Upper lobe of left lung (tissue), 6 donors: Measurements from ENCODE around the gene ATP6V0E2. TPM values are rescaled to one million over a fixed set of nuclear protein-coding genes. Genes with fewer than 3 reads are reported as not detected.

ENCODE experiments used
- ATAC-seq, 2 donors: fragments of 200-7000 bp; cut with Tn5 transposase; one replicate each; pipeline ENCODE4 v1.9.1; 2022; ENCODE audit warnings: mild to moderate bottlenecking in 2 of 2, moderate library complexity in 2 of 2; ENCODE audit not compliant: low FRiP score in 2 of 2
- DNase-seq, 2 donors: peaks; one replicate each; pipeline ENCODE4 v3.0.0-alpha.2; 2019 to 2020
- H3K27ac ChIP-seq, 4 donors: fragments of 200-600 bp; sonication (generic); one replicate each; pipeline ENCODE4 v1.5.1; 2016 to 2019
- H3K27me3 ChIP-seq, 4 donors: fragments of 200-600 bp; sonication (generic); one replicate each; pipeline ENCODE4 v1.5.1; 2017 to 2019
- H3K36me3 ChIP-seq, 4 donors: fragments of 200-600 bp; sonication (generic); one replicate each; pipeline ENCODE4 v1.5.1; 2016 to 2019
- H3K4me1 ChIP-seq, 4 donors: fragments of 200-600 bp; sonication (generic); one replicate each; pipeline ENCODE4 v1.5.1; 2018 to 2019
- H3K4me3 ChIP-seq, 4 donors: fragments of 200-600 bp; sonication (generic); one replicate each; pipeline ENCODE4 v1.5.1; 2017 to 2019; ENCODE audit warnings: mild to moderate bottlenecking in 2 of 4, moderate library complexity in 1 of 4
- H3K9me3 ChIP-seq, 4 donors: fragments of 200-600 bp; sonication (generic); one replicate each; pipeline ENCODE4 v1.5.1; 2018 to 2019
- EP300 ChIP-seq, 4 donors: sonication (generic); formaldehyde crosslinking; IDR thresholded peaks; one replicate each; pipeline ENCODE4 v1.5.1; 2017; ENCODE audit warnings: antibody characterized with exemption in 4 of 4, control low read depth in 2 of 4
- POLR2A ChIP-seq, 4 donors: fragments of 450-650 bp; IDR thresholded peaks; one replicate each; pipeline ENCODE4 v1.5.1; 2016 to 2017; ENCODE audit warnings: antibody characterized with exemption in 4 of 4, mild to moderate bottlenecking in 2 of 4
- POLR2AphosphoS5 ChIP-seq, 2 donors: sonication (generic); formaldehyde crosslinking; IDR thresholded peaks; one replicate each; pipeline ENCODE4 v1.5.1; 2017; ENCODE audit warnings: antibody characterized with exemption in 2 of 2
- WGBS, 2 donors: methylation state at CpG; one replicate each; pipeline ENCODE4 v1.1.5; 2017 to 2018; 5-methylcytosine and 5-hydroxymethylcytosine counted together
- total RNA-seq, 6 donors: library from RNA; depleted of rRNA in 4 of 6; stranded (reverse); fragments of >200 nt in 4 of 6; gene quantifications; one replicate each; pipeline versions ENCODE4 v1.1.0 to v1.2.1, GENCODE V29; 2016 to 2021
- TF ChIP-seq, protein P1 (sequence below), 6 experiments: fragments of 450-650 bp in 4 of 6; fragments of 200-600 bp in 2 of 6; sonication (generic) in 2 of 6; IDR thresholded peaks; one replicate each; pipeline ENCODE4 v1.5.1; 2016 to 2019; ENCODE audit warnings: antibody characterized with exemption in 6 of 6
- donor health status: DM: no; HTN: no; CAD: no; lungs with moderate emphysema.
- donor health status: DM: no; HTN: yes; CAD: no; lungs with severe emphysema.

ATP6V0E2 gene
- total RNA-seq, 6 donors from 2014 or later: 5.2 to 34.1 (median 25.2) TPM

- Histone ChIP-seq H3K36me3 (peaks cover 0 to 9% (median 0%) of the 10 kb centered on the region in 4 donors), H3K4me3 (no peak overlapping the region), H3K27ac (no peak overlapping the region), H3K4me1 (peaks cover 0 to 19% (median 8%) of the 10 kb centered on the region in 4 donors), H3K27me3 (no peaks in the 10 kb centered on the region), H3K9me3 (no peaks in the 10 kb centered on the region)
- DNase-seq (peak in 1 of 2 donors; percentile 85), ATAC-seq (peak; percentile 6 to 70)
- WGBS, 2 donors: 52 to 65% methylated on average over 9 to 14 of the region's 14 CpGs
- TF ChIP-seq POLR2A (IDR thresholded peaks at IDR 0.05) (no peak), POLR2AphosphoS5 (IDR thresholded peaks at IDR 0.05) (no peak), EP300 (IDR thresholded peaks at IDR 0.05) (no peak)
- TF ChIP-seq, protein P1, sequence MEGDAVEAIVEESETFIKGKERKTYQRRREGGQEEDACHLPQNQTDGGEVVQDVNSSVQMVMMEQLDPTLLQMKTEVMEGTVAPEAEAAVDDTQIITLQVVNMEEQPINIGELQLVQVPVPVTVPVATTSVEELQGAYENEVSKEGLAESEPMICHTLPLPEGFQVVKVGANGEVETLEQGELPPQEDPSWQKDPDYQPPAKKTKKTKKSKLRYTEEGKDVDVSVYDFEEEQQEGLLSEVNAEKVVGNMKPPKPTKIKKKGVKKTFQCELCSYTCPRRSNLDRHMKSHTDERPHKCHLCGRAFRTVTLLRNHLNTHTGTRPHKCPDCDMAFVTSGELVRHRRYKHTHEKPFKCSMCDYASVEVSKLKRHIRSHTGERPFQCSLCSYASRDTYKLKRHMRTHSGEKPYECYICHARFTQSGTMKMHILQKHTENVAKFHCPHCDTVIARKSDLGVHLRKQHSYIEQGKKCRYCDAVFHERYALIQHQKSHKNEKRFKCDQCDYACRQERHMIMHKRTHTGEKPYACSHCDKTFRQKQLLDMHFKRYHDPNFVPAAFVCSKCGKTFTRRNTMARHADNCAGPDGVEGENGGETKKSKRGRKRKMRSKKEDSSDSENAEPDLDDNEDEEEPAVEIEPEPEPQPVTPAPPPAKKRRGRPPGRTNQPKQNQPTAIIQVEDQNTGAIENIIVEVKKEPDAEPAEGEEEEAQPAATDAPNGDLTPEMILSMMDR (IDR thresholded peaks at IDR 0.05): no peak
Observed at GRCh38 chr7:149880638-149881311, 7.0 kb downstream of the ATP6V0E2 start.

DNA sequence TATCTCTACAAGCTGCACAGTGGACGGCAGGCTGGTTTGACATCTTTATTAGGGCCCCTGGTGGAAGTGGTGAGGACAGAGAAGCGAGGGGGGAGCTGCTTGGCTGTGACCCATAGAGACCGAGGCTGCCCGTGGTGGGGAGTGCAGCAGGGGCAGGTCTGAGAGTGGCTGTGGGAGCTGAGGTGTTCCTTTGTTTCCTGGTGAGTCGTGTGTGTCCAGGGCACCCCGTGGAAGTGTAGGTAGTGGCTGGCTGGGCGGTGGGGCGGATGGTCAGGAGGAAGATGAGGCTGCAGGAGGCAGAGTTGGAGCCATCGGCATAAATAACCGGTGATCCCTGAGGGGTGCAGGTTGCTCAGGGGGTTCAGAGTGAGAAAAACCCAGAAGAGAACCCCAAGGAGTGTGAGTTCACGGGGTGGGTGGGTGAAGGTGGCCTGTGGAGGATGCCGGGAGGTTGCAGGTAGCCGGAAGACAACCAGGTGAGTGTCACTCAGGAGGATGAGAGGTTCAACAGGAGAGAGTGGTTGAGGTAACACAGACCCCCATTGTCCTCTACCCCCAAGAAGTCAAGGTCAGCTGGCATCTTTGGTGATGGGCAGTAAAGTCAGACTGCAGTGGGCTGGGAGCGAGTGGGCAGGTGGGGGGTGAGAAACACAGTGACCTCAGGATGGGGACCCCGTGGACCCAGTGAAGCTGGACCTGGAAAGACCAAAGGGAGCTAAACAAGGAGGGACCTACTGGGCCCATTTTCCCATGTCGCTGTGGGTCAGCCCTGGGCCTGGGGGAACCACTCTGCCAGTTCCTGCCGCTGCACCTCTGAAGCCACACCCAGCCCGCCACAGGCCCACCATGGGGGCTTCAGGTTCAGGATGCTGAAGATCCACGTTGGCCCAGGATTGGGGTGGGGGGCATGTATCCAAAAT, 7.8 kb downstream of the ATP6V0E2 start:
- TF ChIP-seq EP300 (IDR thresholded peaks at IDR 0.05) (no peak), POLR2A (IDR thresholded peaks at IDR 0.05) (no peak), POLR2AphosphoS5 (IDR thresholded peaks at IDR 0.05) (no peak)
- TF ChIP-seq, protein P1 (IDR thresholded peaks at IDR 0.05): no peak
- ATAC-seq (no peak), DNase-seq (peak in 1 of 2 donors; percentile 17)
- 80 to 81% methylated on average over 19 of the region's 19 CpGs for WGBS, 2 donors
- peaks cover 0 to 19% (median 8%) of the 10 kb centered on the region in 4 donors for H3K4me1 ChIP-seq
- H3K9me3 ChIP-seq: no peaks in the 10 kb centered on the region
- no peaks in the 10 kb centered on the region for H3K27me3 ChIP-seq
- no peak overlapping the region for H3K4me3 ChIP-seq
- H3K27ac ChIP-seq: no peak overlapping the region
- peaks cover 0 to 4% (median 0%) of the 10 kb centered on the region in 4 donors for H3K36me3 ChIP-seq

GRCh38 chr7:149882248-149883047, 8.7 kb downstream of the ATP6V0E2 start:
- peak in 1 of 2 donors; percentile 15 for DNase-seq
- H3K9me3 ChIP-seq: no peaks in the 10 kb centered on the region
- ATAC-seq: no peak
- peaks cover 0 to 19% (median 8%) of the 10 kb centered on the region in 4 donors for H3K4me1 ChIP-seq
- WGBS, 2 donors: 81 to 82% methylated on average over 10 of the region's 11 CpGs
- no peak for TF ChIP-seq POLR2AphosphoS5 (IDR thresholded peaks at IDR 0.05)
- TF ChIP-seq, protein P1 (IDR thresholded peaks at IDR 0.05): no peak
- TF ChIP-seq EP300 (IDR thresholded peaks at IDR 0.05): no peak
- no peak for TF ChIP-seq POLR2A (IDR thresholded peaks at IDR 0.05)
- no peaks in the 10 kb centered on the region for H3K27me3 ChIP-seq
- no peak overlapping the region for H3K4me3 ChIP-seq
- peaks cover 0 to 4% (median 0%) of the 10 kb centered on the region in 4 donors for H3K36me3 ChIP-seq
- H3K27ac ChIP-seq: no peak overlapping the region

GRCh38 chr7:149883048-149883438, 9.3 kb downstream of the ATP6V0E2 start:
- H3K36me3 ChIP-seq: peaks cover 0 to 4% (median 0%) of the 10 kb centered on the region in 4 donors
- H3K27ac ChIP-seq: no peak overlapping the region
- H3K4me1 ChIP-seq: peaks cover 0 to 19% (median 8%) of the 10 kb centered on the region in 4 donors
- WGBS, 2 donors: 62 to 65% methylated on average over 8 of the region's 8 CpGs
- H3K4me3 ChIP-seq: no peak overlapping the region
- no peak for TF ChIP-seq POLR2A (IDR thresholded peaks at IDR 0.05)
- TF ChIP-seq, protein P1 (IDR thresholded peaks at IDR 0.05): no peak
- TF ChIP-seq POLR2AphosphoS5 (IDR thresholded peaks at IDR 0.05): no peak
- TF ChIP-seq EP300 (IDR thresholded peaks at IDR 0.05): no peak
- H3K27me3 ChIP-seq: no peaks in the 10 kb centered on the region
- no peaks in the 10 kb centered on the region for H3K9me3 ChIP-seq
- DNase-seq: no peak
- no peak for ATAC-seq
